IgD-negative memory B cell (primary cell): ENCODE results near the gene KPNA6. TPM values are rescaled to one million over a fixed set of nuclear protein-coding genes. Genes with fewer than 3 reads are reported as not detected.

ENCODE experiments used
- H3K27ac Mint-ChIP-seq, 3 donors: one replicate each; pipeline ENCODE4 v1.8.0; 2020 to 2022; ENCODE audit warnings: mild to moderate bottlenecking in 3 of 3, mixed read lengths in 3 of 3, moderate library complexity in 1 of 3
- H3K27me3 Mint-ChIP-seq: one replicate; pipeline ENCODE4 v1.8.0; 2021; ENCODE audit warnings: mixed read lengths
- H3K36me3 Mint-ChIP-seq: one replicate; pipeline ENCODE4 v1.8.0; 2020; ENCODE audit warnings: mild to moderate bottlenecking, mixed read lengths
- H3K4me1 Mint-ChIP-seq, 3 donors: one replicate each; pipeline ENCODE4 v1.8.0; 2020 to 2022; ENCODE audit warnings: mixed read lengths in 3 of 3, mild to moderate bottlenecking in 1 of 3
- H3K4me3 Mint-ChIP-seq, 4 donors: one replicate each; pipeline ENCODE4 v1.8.0; 2020 to 2022; ENCODE audit warnings: mild to moderate bottlenecking in 4 of 4, mixed read lengths in 4 of 4, moderate library complexity in 3 of 4
- H3K9me3 Mint-ChIP-seq, 3 donors: one replicate each; pipeline ENCODE4 v1.8.0; 2020 to 2021; ENCODE audit warnings: mixed read lengths in 3 of 3, mild to moderate bottlenecking in 1 of 3
- polyA plus RNA-seq: library from polyadenylated mRNA; unstranded; fragments of 300-500 nt; fragmentation: Illumina TruSeq; gene quantifications from one replicate; pipeline ENCODE4 v1.2.3, GENCODE V29; 2021

Gene KPNA6
- polyA plus RNA-seq, 1 donor from 2014 or later = 15.9 TPM

- Mint-ChIP-seq H3K9me3 (no peaks in the 10 kb centered on the region), H3K4me3 (peak overlapping the region in 3 of 4 donors; percentile 41 to 95 (median 90)), H3K27me3 (no peaks in the 10 kb centered on the region), H3K27ac (peak overlapping the region; percentile 7 to 94 (median 93)), H3K4me1 (peaks cover 18 to 30% (median 27%) of the 10 kb centered on the region in 3 donors), H3K36me3 (peaks cover 4% of the 10 kb centered on the region)
These were observed 91.3 kb downstream of the KPNA6 start for GRCh38 chr1:32199043-32199716.

GRCh38 chr1:32199717-32200072, 91.8 kb downstream of the KPNA6 start:
- Mint-ChIP-seq H3K36me3 (peaks cover 3% of the 10 kb centered on the region), H3K27ac (peak overlapping the region; percentile 91 to 96 (median 93)), H3K27me3 (no peaks in the 10 kb centered on the region), H3K4me3 (peak overlapping the region in 3 of 4 donors; percentile 90 to 95 (median 95)), H3K4me1 (peaks cover 21 to 30% (median 27%) of the 10 kb centered on the region in 3 donors), H3K9me3 (no peaks in the 10 kb centered on the region)

- H3K36me3 Mint-ChIP-seq = peaks cover 3% of the 10 kb centered on the region
- H3K27me3 Mint-ChIP-seq = no peaks in the 10 kb centered on the region
- H3K27ac Mint-ChIP-seq = peak within 1 kb of the TSS; percentile 91 to 96 (median 93)
- peak within 1 kb of the TSS; percentile 90 to 95 (median 93) for H3K4me3 Mint-ChIP-seq
- no peaks in the 10 kb centered on the region for H3K9me3 Mint-ChIP-seq
- H3K4me1 Mint-ChIP-seq = peaks cover 24 to 29% (median 25%) of the 10 kb centered on the region in 3 donors
These were observed 92.6 kb downstream of the KPNA6 start, which contains the start of gene CCDC28B for GRCh38 chr1:32200226-32201010. Gene CCDC28B, plus strand, starts transcription at chr1:32200595. Its CDS starts 1,341 bp downstream, at chr1:32201936.

GRCh38 chr1:32201011-32201855, 93.4 kb downstream of the KPNA6 start:
- no peaks in the 10 kb centered on the region for H3K9me3 Mint-ChIP-seq
- H3K4me1 Mint-ChIP-seq = peaks cover 22 to 32% (median 25%) of the 10 kb centered on the region in 3 donors
- H3K4me3 Mint-ChIP-seq = peak overlapping the region; percentile 90 to 95 (median 93)
- peaks cover 3% of the 10 kb centered on the region for H3K36me3 Mint-ChIP-seq
- peaks cover under 1% of the 10 kb centered on the region for H3K27me3 Mint-ChIP-seq
- H3K27ac Mint-ChIP-seq = peak overlapping the region; percentile 91 to 96 (median 93)

GRCh38 chr1:32204943-32205361, 97.1 kb downstream of the KPNA6 start:
- H3K4me1 Mint-ChIP-seq = peaks cover 36 to 48% (median 38%) of the 10 kb centered on the region in 3 donors
- H3K27ac Mint-ChIP-seq = peak overlapping the region; percentile 85 to 88 (median 88)
- H3K9me3 Mint-ChIP-seq = no peaks in the 10 kb centered on the region

GRCh38 chr1:32205401-32206370, 97.8 kb downstream of the KPNA6 start, which contains the start of gene IQCC:
Gene IQCC, plus strand, starts transcription at chr1:32205671. Its CDS starts 11 bp downstream, at chr1:32205682.
- Mint-ChIP-seq H3K9me3 (no peaks in the 10 kb centered on the region), H3K36me3 (peaks cover 3% of the 10 kb centered on the region), H3K4me1 (peaks cover 31 to 44% (median 34%) of the 10 kb centered on the region in 3 donors), H3K27me3 (peaks cover 3% of the 10 kb centered on the region), H3K4me3 (peak within 1 kb of the TSS; percentile 85 to 95 (median 91)), H3K27ac (peak within 1 kb of the TSS; percentile 85 to 88 (median 88))

More at GRCh38 chr1:32204943-32205361, 97.1 kb downstream of the KPNA6 start:
- H3K4me3 Mint-ChIP-seq = peak overlapping the region; percentile 47 to 95 (median 86)
- H3K27me3 Mint-ChIP-seq = peaks cover 3% of the 10 kb centered on the region
- H3K36me3 Mint-ChIP-seq = peaks cover 3% of the 10 kb centered on the region

GRCh38 chr1:32208469-32208868, 100.6 kb downstream of the KPNA6 start:
- H3K36me3 Mint-ChIP-seq = peaks cover 3% of the 10 kb centered on the region
- peak overlapping the region in 3 of 4 donors; percentile 43 to 78 (median 46) for H3K4me3 Mint-ChIP-seq
- peaks cover 20 to 33% (median 20%) of the 10 kb centered on the region in 3 donors for H3K4me1 Mint-ChIP-seq
- H3K27ac Mint-ChIP-seq = peak overlapping the region; percentile 63 to 82 (median 69)
- peaks cover 3% of the 10 kb centered on the region for H3K27me3 Mint-ChIP-seq
- H3K9me3 Mint-ChIP-seq = no peaks in the 10 kb centered on the region

GRCh38 chr1:32208891-32209328, 101.1 kb downstream of the KPNA6 start, which contains the start of gene DCDC2B:
Gene DCDC2B, plus strand, starts transcription at chr1:32209089. Its CDS starts 5 bp downstream, at chr1:32209094.
- Mint-ChIP-seq H3K4me1 (peaks cover 20 to 32% (median 20%) of the 10 kb centered on the region in 3 donors), H3K27ac (peak within 1 kb of the TSS; percentile 63 to 82 (median 69)), H3K27me3 (peaks cover 3% of the 10 kb centered on the region), H3K9me3 (no peaks in the 10 kb centered on the region), H3K4me3 (peak within 1 kb of the TSS in 3 of 4 donors; percentile 43 to 78 (median 46)), H3K36me3 (peaks cover 2% of the 10 kb centered on the region)

GRCh38 chr1:32215629-32216480, 108.0 kb downstream of the KPNA6 start:
- H3K27me3 Mint-ChIP-seq = no peaks in the 10 kb centered on the region
- peaks cover 5 to 12% (median 8%) of the 10 kb centered on the region in 3 donors for H3K4me1 Mint-ChIP-seq
- peak overlapping the region in 1 of 3 donors; percentile 73 for H3K27ac Mint-ChIP-seq
- H3K36me3 Mint-ChIP-seq = no peaks in the 10 kb centered on the region
- H3K4me3 Mint-ChIP-seq = peak overlapping the region in 1 of 4 donors; percentile 49
- no peaks in the 10 kb centered on the region for H3K9me3 Mint-ChIP-seq

GRCh38 chr1:32216566-32216965, 108.7 kb downstream of the KPNA6 start:
- Mint-ChIP-seq H3K27me3 (no peaks in the 10 kb centered on the region), H3K4me1 (peaks cover 5 to 18% (median 11%) of the 10 kb centered on the region in 3 donors), H3K9me3 (no peaks in the 10 kb centered on the region), H3K27ac (no peak overlapping the region), H3K4me3 (peak overlapping the region in 2 of 4 donors; percentile 17 to 40), H3K36me3 (no peaks in the 10 kb centered on the region)

- H3K4me1 Mint-ChIP-seq = peaks cover 8 to 26% (median 18%) of the 10 kb centered on the region in 3 donors
- H3K27me3 Mint-ChIP-seq = no peaks in the 10 kb centered on the region
- no peaks in the 10 kb centered on the region for H3K9me3 Mint-ChIP-seq
- peak overlapping the region; percentile 25 to 82 (median 56) for H3K27ac Mint-ChIP-seq
- no peaks in the 10 kb centered on the region for H3K36me3 Mint-ChIP-seq
- H3K4me3 Mint-ChIP-seq = peak overlapping the region in 1 of 4 donors; percentile 76
These were observed 111.2 kb downstream of the KPNA6 start for GRCh38 chr1:32219022-32219421.

- Mint-ChIP-seq H3K4me3 (peak overlapping the region; percentile 93 to 100 (median 98)), H3K36me3 (peaks cover 2% of the 10 kb centered on the region), H3K4me1 (peaks cover 12 to 25% (median 22%) of the 10 kb centered on the region in 3 donors), H3K27ac (peak overlapping the region; percentile 94 to 96 (median 95)), H3K9me3 (no peaks in the 10 kb centered on the region), H3K27me3 (no peaks in the 10 kb centered on the region)
These were observed 113.1 kb downstream of the KPNA6 start for GRCh38 chr1:32220746-32221580.
